NCI-H2081 (cell line): ENCODE measurements around the gene DLK1.

Source experiments
- DNase-seq, 2 experiments: peaks; one replicate each; lab custom pipeline; 2025; lab: John Stamatoyannopoulos, UW

The DLK1 gene

DNA sequence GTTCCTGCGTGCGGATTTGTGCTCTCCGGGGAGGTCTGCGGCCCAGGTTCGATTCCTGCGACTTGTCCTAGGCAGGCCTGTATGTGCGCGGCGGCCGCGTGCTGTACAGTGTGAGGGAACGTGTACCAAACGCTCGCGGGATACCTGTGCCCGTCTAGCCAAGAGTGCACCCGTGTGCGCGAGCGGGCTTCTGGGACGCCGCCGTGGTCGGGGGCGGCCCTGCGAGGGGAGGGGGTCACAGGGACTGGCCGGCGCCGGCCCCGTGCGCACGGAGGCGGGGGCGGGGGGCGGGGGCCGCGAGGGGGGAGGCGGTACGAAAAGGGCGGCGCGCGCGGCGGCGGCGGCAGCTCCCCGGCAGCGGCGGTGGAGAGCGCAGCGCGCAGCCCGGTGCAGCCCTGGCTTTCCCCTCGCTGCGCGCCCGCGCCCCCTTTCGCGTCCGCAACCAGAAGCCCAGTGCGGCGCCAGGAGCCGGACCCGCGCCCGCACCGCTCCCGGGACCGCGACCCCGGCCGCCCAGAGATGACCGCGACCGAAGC lies at the start of gene DLK1:
TSS of gene DLK1 (plus strand) at position 343 of the 536 bp plus-strand sequence. CDS start at position 520, 177 bp downstream.
- DNase-seq: no peak

DNA sequence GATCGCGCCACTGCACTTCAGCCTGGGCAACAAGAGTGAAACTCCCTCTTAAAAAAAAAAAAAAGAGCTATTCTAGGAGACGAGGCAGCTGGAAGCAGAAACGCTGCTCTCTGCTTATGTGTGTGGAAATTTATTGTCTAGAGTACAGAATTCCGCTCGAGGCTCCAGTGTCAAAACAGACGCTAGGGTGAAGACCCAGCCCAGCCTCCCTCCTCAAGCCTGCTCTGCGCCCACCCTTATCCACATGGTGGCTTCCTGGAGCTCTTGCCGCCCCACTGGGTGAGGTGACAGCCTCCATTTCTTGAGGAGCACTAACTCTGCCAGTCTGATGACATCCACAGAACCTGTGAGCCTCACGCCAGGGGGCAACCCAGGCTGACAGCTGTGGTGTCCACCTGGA lies 49.5 kb upstream of the DLK1 start:
- DNase-seq: no peak

DNA sequence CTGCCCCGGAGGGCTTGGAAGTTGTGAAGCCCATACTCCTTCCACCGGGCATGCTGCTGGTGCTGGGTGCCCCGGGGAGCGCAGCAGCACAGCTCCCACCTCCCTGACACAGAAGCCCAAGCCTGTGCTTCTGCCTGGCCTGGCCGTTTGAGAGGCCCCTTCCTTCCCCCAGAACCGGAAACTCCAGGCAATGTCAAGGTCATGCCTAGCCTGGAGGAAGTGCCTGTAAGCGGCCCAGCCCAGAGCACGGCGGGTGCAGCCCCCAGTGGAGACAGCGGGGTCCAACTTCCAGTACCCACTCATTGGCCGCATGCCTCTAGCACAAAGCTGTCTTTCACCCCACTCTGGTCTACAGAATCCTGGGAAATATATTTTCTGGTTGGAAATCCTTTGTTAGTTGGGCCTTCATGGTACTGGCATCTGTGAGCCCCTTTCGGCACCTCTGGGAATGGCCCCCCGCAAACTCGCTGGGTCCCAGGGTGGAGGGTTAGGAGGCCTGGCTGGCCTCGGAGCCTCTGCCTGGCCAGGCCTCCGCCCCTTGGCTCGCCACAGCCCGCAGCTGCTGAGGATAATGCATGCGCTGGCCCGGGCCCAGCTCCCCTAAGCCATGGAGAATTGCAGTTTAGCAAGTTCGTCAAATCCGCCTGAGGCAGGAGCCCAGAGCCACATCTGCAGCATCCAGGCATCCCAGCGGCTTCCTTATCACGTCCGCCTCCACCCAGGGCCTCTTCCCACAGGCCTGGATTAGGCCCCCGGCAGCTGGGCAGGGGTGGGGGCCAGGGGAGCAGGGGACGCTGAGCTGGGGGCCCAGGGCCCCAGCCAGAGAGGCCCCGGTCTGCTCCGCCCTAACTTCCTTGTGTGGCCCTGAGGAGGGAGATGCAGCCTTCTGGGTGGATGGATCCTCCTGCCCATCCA lies 48.9 kb upstream of the DLK1 start:
- DNase-seq: peak in 1 of 2 experiments; percentile 47

GRCh38 chr14:100678469-100678828 lies 48.2 kb upstream of the DLK1 start:
- no peak for DNase-seq

- no peak for DNase-seq
Measured at GRCh38 chr14:100679153-100679552, 47.5 kb upstream of the DLK1 start.

DNA sequence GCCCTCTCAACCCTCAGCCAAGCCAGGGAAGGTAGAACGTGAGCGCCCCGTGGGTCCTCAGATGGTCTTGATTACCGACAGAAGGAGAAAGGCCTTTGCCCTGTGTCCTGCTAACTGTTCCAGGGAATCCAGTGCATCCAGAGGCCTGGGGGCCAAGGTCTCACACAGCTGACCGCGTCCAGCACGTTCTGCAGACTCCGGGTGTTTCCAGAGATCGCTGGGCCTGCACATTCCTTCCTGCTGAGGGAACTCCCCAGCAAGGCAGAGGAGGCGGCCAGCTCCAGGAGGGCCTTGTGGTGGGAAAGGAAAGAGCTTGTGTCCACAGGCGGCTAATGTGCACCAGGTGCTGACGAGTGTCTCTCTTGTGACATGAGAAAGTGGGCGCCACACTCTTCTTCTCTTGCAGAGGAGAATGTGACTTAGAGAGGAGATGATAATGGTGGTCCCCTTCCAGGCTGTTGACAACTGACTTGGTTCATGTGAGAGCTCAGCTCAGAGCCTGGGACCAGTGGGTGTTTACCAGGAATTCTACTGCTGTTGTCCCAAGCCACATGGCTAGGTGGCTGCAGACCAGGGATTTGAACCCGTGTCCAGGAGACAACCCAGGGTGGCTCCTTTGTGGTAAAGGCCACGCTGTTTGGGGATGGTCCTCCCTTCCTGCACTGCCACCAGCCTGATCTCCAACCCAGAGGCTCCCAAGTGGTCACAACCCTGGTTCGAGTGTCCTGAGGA lies 46.8 kb upstream of the DLK1 start:
- DNase-seq: no peak

DNA sequence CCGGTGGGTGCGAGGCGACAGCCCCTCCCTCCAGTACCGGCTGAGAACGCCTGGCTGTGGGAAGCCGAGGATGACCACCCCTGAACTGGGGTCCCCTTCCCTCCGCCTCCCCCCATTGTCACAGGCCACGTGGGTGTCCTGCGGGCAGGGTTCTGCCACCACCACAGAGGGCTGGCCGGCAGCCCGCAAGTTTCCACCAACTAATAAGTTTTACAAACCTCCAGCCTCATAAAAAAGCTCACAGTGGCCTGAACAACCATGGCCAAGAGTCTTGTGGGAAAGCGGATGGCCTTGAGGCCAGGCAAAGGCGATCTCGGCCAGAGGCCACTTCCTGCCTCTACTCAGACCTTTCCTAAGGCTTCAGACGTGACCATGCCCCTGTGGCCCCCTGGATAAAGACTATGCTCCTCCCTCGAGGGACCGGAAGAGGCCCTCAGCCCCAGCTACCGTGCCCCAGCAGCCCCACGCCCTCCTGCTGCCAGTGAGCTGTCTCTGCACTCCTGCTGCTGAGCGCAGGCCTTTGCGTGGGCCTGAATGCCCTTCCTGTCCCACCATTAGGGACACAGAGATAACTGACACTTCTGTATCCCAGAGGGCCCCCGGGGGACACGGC lies 46.1 kb upstream of the DLK1 start:
- no peak for DNase-seq

DNA sequence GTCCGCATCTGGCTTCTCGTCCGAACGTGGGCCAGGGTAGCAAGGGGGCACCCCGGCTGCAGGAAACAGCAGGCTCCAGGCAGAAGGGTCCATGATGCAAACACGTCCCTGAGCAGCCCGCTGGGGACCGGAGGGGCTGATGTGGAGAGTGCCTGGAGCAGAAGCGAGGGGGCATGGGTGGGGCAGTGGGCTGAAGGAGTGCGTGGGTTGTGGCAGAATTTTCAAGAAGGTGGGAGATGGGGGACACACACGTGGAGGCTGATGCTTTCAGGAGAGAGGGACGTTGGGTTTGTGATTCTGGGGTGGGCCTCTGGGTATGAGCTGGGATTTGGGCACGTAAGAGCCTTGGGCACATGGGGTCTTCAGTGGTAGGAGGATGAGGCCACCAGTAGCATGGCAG lies 45.6 kb upstream of the DLK1 start:
- DNase-seq: no peak

DNA sequence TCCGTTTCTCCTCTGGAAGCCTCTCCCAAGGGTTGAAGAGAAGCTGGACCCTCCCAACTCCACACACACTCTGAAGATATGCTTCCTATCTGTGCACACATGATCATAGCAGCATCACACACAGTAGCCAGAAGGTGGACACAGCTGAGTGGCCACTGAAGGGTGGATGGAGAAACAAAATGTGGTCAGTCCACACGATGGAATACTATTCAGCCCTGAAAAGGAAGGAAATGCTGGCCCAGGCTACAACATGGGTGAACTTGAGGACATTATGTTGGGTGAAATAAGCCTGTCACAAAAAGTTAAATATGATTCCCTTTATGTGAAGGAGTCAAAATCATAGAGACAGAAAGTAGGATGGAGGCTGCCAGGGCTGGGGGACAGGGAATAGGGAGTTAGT lies 43.9 kb upstream of the DLK1 start:
- no peak for DNase-seq

DNA sequence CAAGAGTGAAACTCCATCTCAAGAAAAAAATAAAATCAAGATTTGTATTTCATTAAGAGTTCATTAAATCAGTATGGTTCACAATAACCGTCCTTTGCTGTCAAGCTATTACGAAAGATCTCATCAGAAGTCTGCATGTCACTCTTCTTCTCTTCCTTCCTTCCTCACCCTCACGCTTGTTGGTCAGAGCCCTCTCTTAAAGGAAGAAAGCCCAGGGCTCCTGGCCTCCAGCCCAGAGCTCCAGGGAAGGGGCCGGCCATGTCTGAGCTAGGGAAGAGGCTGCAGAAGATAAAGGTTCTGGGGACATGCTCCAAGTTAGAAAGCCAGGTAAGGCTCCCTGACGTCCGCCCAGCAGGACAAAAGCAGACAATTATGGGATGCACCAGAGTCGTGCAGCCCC lies 43.1 kb upstream of the DLK1 start:
- no peak for DNase-seq

- DNase-seq: no peak
Measured at GRCh38 chr14:100684154-100684553, 42.5 kb upstream of the DLK1 start.

DNA sequence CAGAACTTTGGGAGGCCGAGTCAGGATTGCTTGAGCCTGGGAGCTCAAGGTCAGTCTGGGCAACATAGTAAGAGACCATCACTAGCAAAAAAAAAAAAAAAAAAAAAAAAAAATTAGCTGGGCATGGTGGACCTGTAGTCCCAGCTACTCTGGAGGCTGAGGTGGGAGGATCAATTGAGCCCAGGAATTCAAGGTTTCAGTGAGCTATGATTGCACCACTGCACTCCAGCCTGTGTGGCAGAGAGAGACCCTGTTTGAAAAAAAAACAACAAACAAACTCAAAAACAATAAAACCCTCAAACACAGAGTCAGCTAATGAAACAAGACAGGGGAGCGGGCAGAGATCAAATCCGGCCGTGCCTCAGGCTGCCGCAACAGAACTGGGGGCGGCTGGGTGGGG lies 41.7 kb upstream of the DLK1 start:
- DNase-seq: no peak

GRCh38 chr14:100686858-100687257 lies 39.8 kb upstream of the DLK1 start:
- DNase-seq: no peak

DNA sequence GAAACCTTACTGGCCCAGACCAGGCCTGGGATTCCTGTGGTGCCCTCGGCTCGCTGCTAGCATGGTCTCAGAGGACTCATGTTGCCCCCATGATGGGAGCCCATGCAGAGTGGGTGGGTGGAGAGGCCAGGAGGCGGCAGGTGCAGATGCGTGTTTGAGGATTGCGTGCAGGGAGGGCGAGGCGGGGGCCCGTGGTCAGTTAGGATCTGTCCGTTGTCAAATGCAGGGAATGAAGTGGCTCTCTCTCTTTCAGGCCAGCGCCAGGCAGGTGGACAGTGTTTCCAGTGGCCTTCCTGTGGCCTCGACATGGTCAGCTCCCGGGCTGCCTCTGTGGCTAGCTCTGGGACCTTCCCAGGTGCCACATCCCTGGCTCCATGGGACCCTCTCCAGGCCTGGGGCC lies 39.3 kb upstream of the DLK1 start:
- no peak for DNase-seq

- DNase-seq: no peak
Measured at GRCh38 chr14:100688051-100688450, 38.6 kb upstream of the DLK1 start.

- DNase-seq: no peak
Measured at GRCh38 chr14:100688598-100689461, 37.9 kb upstream of the DLK1 start.

GRCh38 chr14:100690672-100691071 lies 36.0 kb upstream of the DLK1 start:
- DNase-seq: no peak

DNA sequence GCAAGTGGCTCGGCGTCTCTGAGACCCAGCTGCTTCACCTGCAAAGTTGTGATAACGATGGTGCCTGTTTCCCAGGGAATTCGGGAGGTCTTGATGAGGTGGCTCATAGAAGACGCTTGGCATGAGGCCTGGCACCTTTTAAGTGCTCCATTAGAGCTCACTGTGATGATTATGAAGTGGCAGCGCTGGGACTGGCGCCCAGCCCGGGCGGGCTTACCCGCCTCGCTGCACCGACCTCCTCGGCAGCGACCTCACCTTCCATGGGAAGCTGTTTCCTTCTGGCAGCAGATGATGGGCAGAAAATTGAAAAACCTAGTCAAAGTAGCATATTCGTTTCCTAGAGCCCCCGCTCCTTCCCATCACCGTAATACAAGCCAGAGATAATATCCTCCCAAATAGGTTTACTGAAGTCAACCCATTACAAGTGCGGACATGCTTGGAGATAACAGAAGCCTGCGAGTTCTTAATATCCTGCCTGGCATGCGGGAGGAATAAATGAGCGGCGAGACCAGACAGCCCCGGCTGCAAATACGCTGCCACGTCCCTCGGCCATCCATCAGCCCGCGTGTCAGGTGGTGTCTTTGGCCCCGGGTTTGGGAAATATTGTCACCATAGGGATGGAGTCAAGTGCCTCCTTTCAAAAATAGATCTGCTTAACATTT lies 35.2 kb upstream of the DLK1 start:
- DNase-seq: peak; percentile 82 to 92

- DNase-seq: no peak
Measured at GRCh38 chr14:100692256-100692655, 34.4 kb upstream of the DLK1 start.

DNA sequence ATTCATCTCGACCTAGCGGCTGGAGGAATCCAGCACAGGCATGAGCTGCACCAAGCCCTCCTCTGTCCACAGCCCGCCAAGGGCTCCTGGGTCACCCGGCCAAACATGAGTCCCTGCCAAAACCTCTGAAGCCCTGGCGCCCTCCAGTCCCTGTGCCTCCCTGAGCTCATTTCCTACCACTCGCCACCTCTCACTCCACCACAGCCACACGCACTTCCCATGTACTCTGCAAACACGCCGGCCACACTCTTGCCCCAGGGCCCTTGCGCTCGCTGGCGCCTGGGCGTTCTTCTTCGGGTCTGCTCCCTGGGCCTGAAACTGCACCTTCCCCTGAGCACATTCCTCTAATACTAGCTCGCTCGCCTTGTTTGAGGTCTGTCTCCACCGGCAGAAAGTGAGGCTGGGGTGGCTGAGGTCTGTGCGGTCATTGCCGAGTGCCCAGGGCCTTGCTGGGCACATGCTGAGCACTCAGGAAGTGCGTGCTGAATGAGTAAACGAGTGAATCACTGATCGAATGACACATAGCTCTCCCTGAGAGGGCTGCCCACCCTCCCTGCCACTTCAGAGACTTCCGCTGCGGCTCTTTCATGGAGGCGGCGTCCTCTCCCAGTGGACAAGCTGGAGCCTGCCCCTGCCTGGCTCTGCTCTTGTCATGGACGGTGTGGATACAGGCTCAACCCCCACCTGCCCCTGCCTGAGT lies 33.7 kb upstream of the DLK1 start:
- DNase-seq: peak in 1 of 2 experiments; percentile 48
